Measurements from ENCODE around the gene SAMD11.

DNA sequence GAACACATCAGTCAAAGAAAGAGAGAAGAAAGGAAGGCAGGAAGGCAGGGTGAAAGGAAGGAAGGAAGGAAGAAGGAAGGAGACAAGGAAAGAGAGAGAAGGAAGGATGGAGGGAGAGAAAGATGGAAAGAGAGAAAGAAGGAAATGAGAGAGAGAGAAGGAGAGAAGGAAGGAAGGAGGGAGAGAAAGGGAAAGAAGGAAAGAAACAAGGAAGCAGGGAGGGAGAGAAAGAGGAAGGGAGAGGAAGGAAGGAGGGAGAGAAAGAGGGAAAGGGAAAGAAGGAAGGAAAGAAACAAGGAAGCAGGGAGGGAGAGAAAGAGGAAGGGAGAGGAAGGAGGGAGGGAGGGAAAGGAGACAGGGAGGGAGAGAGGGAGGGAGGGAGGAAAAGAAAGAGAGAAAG, 35.4 kb upstream of the SAMD11 start:
- TF ChIP-seq EZH2 (IDR thresholded peaks at IDR 0.05; ENCODE audit: insufficient read depth, low read length) = no peak
- TF ChIP-seq, protein P1, sequence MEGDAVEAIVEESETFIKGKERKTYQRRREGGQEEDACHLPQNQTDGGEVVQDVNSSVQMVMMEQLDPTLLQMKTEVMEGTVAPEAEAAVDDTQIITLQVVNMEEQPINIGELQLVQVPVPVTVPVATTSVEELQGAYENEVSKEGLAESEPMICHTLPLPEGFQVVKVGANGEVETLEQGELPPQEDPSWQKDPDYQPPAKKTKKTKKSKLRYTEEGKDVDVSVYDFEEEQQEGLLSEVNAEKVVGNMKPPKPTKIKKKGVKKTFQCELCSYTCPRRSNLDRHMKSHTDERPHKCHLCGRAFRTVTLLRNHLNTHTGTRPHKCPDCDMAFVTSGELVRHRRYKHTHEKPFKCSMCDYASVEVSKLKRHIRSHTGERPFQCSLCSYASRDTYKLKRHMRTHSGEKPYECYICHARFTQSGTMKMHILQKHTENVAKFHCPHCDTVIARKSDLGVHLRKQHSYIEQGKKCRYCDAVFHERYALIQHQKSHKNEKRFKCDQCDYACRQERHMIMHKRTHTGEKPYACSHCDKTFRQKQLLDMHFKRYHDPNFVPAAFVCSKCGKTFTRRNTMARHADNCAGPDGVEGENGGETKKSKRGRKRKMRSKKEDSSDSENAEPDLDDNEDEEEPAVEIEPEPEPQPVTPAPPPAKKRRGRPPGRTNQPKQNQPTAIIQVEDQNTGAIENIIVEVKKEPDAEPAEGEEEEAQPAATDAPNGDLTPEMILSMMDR (IDR thresholded peaks at IDR 0.05; ENCODE audit: insufficient read depth, low read depth, low read length) = no peak

Data from astrocyte (in vitro differentiated cells and primary cell).